Stimulated activated naive CD8-positive, alpha-beta T cell treated with anti-CD3 and anti-CD28 coated beads, Interleukin-15, amount 100 ng/mL, for 72 hours (primary cell): ENCODE results near the gene CSRP1.
A peak's percentile ranks its signal among the peaks of the same experiment; 100 is the strongest.
"Not testable (repeated sequence)": the region's sequence is repeated elsewhere in the genome, so short reads cannot be mapped to it uniquely, and the experiment has no call there.

Experiments used
- ATAC-seq: fragments of 150-1000 bp; cut with Tn5 transposase; 2 replicates; pipeline ENCODE4 v1.10.0; 2021; ENCODE audit warnings: mild to moderate bottlenecking, moderate library complexity
- DNase-seq, 2 donors: peaks; one replicate each; pipeline ENCODE4 v3.0.0; 2021 to 2022
- H3K27ac Mint-ChIP-seq, 2 donors: one replicate each; pipeline ENCODE4 v1.8.0; 2022; ENCODE audit warnings: mild to moderate bottlenecking in 2 of 2, mixed read lengths in 2 of 2, moderate library complexity in 2 of 2
- H3K27me3 Mint-ChIP-seq: one replicate; pipeline ENCODE4 v1.8.0; 2022; ENCODE audit warnings: mixed read lengths
- H3K4me1 Mint-ChIP-seq: one replicate; pipeline ENCODE4 v1.8.0; 2022; ENCODE audit warnings: mild to moderate bottlenecking, mixed read lengths
- H3K4me3 Mint-ChIP-seq, 2 donors: one replicate each; pipeline ENCODE4 v1.8.0; 2022; ENCODE audit warnings: mild to moderate bottlenecking in 2 of 2, mixed read lengths in 2 of 2, moderate library complexity in 1 of 2
- H3K9me3 Mint-ChIP-seq, 2 donors: one replicate each; pipeline ENCODE4 v1.8.0; 2022; ENCODE audit warnings: mixed read lengths in 2 of 2

CSRP1 gene

DNA sequence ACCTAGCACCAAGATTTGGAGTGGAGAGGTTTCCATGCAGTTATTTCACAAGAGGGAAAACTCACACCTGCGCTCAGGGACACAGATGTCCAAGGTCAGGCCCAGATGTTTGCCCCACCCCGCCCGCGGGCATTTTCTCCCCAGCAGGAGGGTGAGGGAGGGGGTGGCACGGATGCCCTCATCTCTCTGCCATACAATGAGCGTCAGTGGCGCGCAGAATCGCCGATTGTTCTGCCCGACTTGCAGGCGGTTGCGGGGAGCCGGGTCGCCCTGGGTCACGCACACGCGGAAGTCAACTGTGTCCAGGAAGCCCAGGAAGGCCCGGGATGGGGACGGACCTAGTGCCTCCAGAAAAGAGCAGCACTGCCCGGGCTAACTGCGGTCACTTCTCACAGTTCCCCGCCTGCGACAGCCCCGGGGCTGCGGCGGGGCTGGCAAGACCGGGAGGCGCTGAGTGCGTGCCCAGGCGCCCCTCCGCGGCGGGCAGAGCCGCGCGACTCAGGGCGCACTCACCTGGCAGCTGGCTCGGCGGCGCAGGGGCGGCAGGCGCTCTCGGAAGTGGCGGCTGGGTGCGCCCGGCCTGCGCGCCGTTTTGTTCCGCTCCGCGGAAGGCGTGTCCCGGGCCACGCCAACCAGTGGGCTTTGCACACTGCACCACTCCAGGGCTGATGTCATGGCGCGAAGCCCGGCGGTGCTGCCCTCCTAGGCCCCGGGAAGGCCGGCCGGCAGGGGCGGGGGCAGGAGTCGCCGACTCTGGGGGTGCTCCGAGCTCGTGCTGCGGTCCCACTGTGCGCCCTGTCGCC lies at the start of gene CSRP1:
Gene CSRP1, minus strand, starts transcription at position 567 of the 803 bp plus-strand sequence. CDS start 10,820 bp downstream, outside the sequence.
- no peaks in the 10 kb centered on the region for H3K9me3 Mint-ChIP-seq
- DNase-seq (peak; percentile 81 to 82), ATAC-seq (peak; percentile 97)
- peak within 1 kb of the TSS; percentile 95 to 96 for H3K27ac Mint-ChIP-seq
- no peaks in the 10 kb centered on the region for H3K27me3 Mint-ChIP-seq
- H3K4me1 Mint-ChIP-seq, result peaks cover 40% of the 10 kb centered on the region
- H3K4me3 Mint-ChIP-seq, result peak within 1 kb of the TSS; percentile 87 to 92

DNA sequence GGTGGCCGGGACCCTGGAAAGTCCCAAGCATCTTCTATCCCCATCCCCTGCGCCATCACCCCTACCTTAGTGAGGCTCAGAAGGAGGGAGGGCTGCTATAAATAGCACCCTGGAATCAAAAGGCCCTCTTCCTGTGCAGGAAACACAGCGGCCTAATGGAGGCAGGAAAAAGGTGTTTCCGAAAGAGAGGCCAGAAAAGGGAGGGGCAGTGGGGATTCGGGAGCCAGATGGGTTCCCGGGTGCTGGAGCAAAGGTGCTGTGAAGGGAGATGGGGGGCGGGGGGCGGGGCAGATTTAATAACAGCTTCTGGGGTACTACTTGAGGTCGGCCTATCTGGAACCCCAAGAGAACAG lies 48.6 kb upstream of the CSRP1 start:
- Mint-ChIP-seq H3K27ac (no peak overlapping the region), H3K27me3 (peaks cover 9% of the 10 kb centered on the region), H3K4me1 (peaks cover 7% of the 10 kb centered on the region), H3K4me3 (no peak overlapping the region), H3K9me3 (no peaks in the 10 kb centered on the region)
- ATAC-seq, result no peak
- no peak for DNase-seq

DNA sequence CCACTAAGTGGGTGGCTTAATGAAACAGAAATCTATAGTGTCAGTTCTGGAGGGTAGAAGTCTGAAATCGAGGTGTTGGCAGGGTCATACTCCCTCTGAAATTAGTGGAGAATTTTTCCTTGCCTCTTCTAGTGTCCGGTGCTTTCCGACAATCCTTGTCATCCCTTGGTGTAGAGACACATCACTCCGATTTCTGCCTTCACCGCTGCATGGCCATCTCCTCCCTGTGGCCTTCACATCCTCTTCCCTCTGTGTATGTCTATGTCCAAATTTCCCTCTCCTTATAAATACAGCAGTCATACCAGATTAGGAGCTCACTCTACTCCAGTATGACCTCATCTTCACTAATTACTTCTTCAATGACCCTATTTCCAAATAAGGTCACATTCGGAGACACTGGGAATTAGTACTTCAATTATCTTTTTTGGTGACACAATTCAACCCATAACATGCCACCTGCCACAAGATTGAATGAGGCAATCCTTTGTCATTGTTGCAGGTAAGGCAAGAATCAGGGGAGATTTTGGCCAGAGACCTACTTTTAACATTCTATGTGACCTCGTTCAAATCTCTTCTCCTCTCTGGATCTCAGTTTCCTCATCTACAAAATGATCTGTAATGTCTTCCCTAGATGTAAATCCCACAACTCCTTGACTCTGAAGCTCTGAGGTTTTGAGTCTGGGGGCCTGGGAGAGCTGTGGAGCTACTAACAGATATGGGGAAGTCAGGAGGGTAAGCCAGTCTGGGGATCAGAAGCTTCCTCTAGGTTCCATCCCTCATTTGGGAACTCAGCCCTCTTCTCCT lies 48.1 kb upstream of the CSRP1 start:
- H3K27ac Mint-ChIP-seq, result no peak overlapping the region
- peaks cover 7% of the 10 kb centered on the region for H3K4me1 Mint-ChIP-seq
- ATAC-seq, result no peak
- peaks cover 9% of the 10 kb centered on the region for H3K27me3 Mint-ChIP-seq
- H3K9me3 Mint-ChIP-seq, result no peaks in the 10 kb centered on the region
- H3K4me3 Mint-ChIP-seq, result no peak overlapping the region
- DNase-seq, result no peak

DNA sequence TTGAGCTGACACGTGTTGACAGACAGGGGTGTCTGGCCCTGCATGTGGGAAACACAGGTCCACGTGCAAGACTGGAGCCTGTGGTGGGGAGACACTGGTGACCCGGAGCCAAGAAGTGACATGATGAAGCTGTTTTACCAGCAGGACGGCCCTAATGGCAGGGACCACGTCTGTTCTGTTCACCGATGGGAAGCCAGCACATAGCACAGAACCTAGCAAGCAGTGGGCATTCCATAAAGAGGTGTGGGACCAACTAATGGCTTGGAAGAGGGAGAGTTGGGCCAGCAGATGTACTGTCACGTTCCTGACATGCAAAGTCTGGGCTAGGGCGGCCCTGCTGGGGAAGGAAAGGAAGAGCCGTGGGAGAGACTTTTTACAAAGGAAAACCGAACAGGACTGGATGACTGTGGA lies 47.3 kb upstream of the CSRP1 start:
- DNase-seq (no peak), ATAC-seq (no peak)
- peaks cover 9% of the 10 kb centered on the region for H3K27me3 Mint-ChIP-seq
- no peak overlapping the region for H3K4me3 Mint-ChIP-seq
- peaks cover 7% of the 10 kb centered on the region for H3K4me1 Mint-ChIP-seq
- H3K9me3 Mint-ChIP-seq, result no peaks in the 10 kb centered on the region
- H3K27ac Mint-ChIP-seq, result peak overlapping the region in 1 of 2 donors; percentile 8

DNA sequence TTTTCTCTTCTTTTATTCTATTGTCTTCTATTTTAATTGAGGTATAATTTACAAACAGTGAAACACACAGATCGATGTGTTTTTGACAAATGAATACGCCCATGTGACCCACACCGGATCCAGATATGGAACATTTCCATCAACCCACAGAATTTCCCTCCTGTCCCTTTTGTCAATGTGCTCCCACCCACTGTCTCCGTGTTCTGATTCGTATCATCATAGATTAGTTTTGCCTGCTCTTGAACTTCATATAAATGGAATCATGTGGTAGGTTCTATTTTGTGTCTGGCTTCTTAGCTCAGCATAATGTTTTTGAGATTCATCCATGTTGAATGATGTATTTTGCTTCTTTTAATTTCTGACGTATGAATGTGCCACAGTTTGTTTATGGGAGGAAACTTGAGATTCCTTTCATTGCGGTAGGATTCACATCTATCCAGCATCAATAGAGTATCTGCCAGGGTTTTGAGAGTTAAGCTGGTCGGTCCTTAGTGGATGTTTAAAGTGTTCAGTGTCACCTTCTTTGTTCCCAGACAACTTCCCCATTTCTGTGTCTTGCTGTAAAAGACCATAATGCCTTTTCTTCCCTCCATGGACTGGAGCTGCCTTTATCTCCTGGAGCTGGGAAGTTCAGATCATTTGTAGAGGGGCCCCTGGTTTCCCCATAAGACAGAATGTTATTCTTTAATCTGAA lies 46.7 kb upstream of the CSRP1 start:
- H3K4me1 Mint-ChIP-seq, result peaks cover 7% of the 10 kb centered on the region
- no peak overlapping the region for H3K4me3 Mint-ChIP-seq
- H3K9me3 Mint-ChIP-seq, result no peaks in the 10 kb centered on the region
- no peak for DNase-seq
- peak overlapping the region in 1 of 2 donors; percentile 8 for H3K27ac Mint-ChIP-seq
- H3K27me3 Mint-ChIP-seq, result peaks cover 9% of the 10 kb centered on the region
- ATAC-seq, result no peak

DNA sequence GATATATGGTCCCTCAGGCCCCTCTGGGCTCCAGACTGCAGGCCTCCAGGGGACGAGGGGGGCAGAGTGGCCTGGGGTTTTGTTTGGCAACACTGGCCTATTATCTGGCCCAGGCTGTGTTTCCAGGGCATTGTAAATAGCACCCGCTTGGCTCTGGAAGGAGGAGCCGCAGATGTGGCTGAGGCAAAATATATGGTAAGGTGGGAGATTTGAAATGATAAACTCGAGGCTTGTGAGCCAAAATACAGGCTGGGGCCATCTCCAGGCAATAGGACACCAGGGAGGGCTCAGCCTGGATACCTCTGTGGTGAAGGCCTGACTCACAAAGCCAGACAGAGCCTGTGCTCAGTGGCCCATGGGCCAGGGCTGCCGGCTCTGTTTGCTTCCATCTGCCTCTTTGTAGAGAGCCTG lies 46.0 kb upstream of the CSRP1 start:
- Mint-ChIP-seq H3K27ac (no peak overlapping the region), H3K4me1 (peaks cover 7% of the 10 kb centered on the region)

DNA sequence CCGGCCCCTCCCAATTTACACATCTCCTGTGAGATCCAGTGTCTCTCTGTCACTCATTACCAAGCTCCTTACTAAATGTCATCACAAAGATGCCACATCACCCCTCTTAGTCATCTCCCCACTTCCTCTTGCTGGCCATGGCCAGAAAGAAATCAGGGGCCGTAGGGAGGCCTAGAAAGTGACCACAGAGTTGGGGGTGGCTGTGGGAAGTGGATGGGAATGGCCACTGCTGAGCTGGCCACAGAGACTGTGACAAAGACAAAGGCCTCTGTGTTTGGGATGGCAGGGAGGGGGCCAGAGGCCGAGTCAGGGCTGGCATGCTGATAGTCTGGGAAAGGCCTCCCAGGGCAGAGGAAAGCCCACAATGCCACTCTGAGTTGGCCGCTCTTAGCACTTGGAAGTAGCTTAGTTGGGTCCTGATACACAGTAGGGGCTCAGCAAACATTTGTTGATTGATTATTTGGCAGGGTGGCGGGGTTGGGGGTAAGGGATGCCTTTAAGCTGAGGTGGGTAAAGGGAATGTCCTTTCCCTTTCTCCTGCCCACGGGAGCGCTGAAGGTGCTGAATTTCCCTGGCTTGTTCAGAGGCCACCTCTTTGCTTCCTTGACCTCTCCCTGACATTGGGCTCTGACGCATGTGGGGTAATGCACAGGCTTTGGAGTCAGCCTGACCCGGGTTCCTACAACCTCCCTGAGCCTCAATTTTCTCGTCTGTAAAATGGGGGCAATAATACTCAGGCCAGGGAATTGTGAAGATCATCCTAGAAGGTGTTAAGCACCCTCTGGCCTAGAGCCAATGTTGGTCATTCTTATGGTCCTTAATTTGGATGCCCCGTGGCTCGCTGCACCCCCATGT lies 45.2 kb upstream of the CSRP1 start:
- Mint-ChIP-seq H3K4me3 (no peak overlapping the region), H3K4me1 (peaks cover 7% of the 10 kb centered on the region), H3K9me3 (no peaks in the 10 kb centered on the region), H3K27ac (peak overlapping the region in 1 of 2 donors; percentile 76), H3K27me3 (peaks cover 9% of the 10 kb centered on the region)
- DNase-seq (no peak), ATAC-seq (no peak)

More for the DNA sequence above, 46.0 kb upstream of the CSRP1 start:
- H3K27me3 Mint-ChIP-seq, result peaks cover 9% of the 10 kb centered on the region
- no peak overlapping the region for H3K4me3 Mint-ChIP-seq
- DNase-seq (no peak), ATAC-seq (no peak)
- H3K9me3 Mint-ChIP-seq, result no peaks in the 10 kb centered on the region

DNA sequence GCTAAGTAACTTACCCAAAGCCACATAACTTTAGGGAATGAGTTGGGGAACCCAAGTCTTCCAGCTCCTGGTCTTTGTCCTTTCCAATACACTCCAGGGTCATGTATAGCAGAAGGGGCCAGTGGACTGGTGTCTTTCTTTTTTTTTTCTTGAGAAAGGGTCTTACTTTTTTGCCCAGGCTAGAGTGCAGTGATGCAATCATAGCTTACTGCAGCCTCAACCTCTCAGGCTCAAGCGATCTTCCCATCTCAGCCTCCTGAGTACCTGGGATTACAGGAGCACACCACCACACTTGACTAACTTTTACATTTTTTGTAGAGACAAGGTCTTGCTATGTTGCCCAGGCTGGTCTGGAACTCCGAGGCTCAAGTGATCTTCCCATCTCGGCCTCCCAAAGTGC lies 44.2 kb upstream of the CSRP1 start:
- DNase-seq (no peak), ATAC-seq (no peak)
- H3K9me3 Mint-ChIP-seq, result no peaks in the 10 kb centered on the region
- no peak overlapping the region for H3K27ac Mint-ChIP-seq
- peaks cover 9% of the 10 kb centered on the region for H3K27me3 Mint-ChIP-seq
- H3K4me1 Mint-ChIP-seq, result peaks cover 10% of the 10 kb centered on the region
- no peak overlapping the region for H3K4me3 Mint-ChIP-seq

DNA sequence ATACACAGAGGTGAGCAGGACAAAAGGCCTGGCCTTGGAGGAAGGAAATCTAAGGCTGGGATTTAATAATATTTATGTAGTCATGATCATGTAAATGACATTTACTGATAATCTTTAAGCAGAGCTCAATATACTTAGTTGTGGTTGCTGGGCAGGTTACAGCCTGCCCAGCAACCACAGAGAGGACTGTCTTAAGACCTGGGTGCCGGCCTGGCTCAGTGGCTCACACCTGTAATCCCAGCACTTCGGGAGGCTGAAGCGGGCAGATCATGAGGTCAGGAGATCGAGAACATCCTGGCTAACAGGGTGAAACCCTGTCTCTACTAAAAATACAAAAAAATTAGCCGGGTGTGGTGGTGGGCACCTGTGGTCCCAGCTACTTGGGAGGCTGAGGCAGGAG lies 42.6 kb upstream of the CSRP1 start:
- not testable (repeated sequence) for ATAC-seq, DNase-seq, H3K9me3 Mint-ChIP-seq, H3K27ac Mint-ChIP-seq, H3K4me3 Mint-ChIP-seq
- H3K4me1 Mint-ChIP-seq, result peaks cover 12% of the 10 kb centered on the region
- H3K27me3 Mint-ChIP-seq, result peaks cover 10% of the 10 kb centered on the region

DNA sequence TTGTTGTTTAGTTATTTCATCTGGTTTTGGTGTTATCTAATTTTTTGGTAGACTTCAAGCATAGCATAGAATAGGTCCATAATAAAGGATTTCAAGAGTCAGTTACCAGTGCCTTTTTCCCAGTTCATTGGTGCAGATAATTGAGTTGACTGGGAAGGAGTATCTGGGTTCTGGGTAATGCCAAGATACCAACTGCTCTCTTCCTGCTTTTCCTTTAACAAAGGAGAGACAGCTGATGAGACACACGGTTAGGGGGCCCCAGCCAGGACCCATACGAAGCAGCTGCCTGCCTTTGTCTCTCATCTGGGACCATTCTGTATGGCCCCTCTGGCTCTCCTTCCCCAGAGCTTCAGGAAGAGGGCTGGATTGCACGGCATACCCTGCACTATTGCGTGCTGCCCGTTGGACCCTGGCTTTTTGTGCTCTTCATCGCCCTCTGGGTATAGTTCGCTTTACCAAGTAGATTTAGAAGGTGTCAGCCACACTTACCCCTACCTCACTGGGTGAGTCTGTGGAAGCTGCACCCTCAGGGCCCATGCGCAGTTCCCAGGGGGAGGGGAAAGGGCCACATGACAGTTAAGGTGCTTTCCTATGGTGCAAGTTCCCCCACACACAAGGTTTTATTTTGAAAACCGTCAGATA lies 39.0 kb upstream of the CSRP1 start:
- Mint-ChIP-seq H3K9me3 (no peaks in the 10 kb centered on the region), H3K4me3 (no peak overlapping the region), H3K27ac (no peak overlapping the region), H3K4me1 (peaks cover 5% of the 10 kb centered on the region), H3K27me3 (peaks cover 36% of the 10 kb centered on the region)
- DNase-seq (no peak), ATAC-seq (no peak)

DNA sequence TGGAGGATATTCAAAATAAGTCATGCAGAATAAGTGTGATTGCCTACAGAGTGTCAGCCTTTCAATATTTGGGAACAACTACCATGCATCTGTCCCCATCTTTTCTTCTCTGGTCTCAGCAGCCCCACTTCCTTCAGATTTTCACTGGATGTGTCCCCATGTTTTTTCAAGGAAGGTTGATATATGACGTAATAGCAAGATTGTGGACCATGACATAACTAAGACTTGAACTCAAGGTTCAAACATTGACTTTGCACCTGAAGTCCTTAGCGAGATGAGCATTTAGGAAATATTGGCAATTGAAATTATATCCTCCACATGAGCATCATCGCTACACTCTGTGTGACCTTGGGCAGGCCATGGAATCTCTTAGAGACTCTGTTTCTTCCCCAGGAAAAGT lies 37.8 kb upstream of the CSRP1 start:
- DNase-seq, result no peak
- H3K9me3 Mint-ChIP-seq, result no peaks in the 10 kb centered on the region
- H3K4me3 Mint-ChIP-seq, result no peak overlapping the region
- peaks cover 49% of the 10 kb centered on the region for H3K27me3 Mint-ChIP-seq
- no peak overlapping the region for H3K27ac Mint-ChIP-seq
- H3K4me1 Mint-ChIP-seq, result peaks cover 10% of the 10 kb centered on the region
- ATAC-seq, result no peak

DNA sequence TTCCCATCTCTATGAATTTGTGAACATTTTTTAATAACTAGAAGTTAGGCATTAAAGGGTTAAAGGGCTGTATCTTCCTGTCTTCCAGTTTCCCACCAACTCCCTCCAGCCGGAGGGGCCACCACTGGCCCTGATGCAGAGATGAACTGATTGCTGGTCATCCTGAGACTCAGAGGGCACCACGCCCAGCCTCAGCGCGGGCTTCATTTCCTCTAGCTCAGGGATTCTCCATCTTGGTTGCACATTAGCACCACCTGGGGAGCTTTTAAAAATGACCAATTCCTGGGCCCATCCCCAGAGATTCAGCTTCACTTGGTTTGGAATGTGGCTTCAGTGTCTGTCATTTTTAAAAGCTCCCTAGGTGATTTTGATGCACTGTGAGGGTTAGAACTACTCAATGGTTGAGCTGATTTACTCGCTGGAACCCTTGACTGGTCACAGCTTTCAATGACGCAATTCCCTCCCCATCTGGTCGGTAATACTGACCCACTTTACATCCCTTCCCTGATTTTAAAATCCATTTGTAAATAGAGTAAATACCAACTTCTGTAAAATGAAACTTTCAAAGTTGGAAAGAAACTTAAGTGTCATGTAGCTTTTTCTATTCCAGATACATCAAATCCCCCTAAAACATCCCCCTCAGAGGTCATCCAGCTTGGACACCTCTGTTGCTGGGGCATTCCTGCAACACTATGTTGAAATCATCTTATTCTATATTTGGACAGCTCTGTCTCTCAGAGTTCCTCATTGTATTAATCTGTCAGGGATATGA lies 37.1 kb upstream of the CSRP1 start:
- no peak overlapping the region for H3K4me3 Mint-ChIP-seq
- H3K4me1 Mint-ChIP-seq, result peaks cover 15% of the 10 kb centered on the region
- H3K9me3 Mint-ChIP-seq, result no peaks in the 10 kb centered on the region
- H3K27me3 Mint-ChIP-seq, result peaks cover 55% of the 10 kb centered on the region
- no peak overlapping the region for H3K27ac Mint-ChIP-seq
- DNase-seq (no peak), ATAC-seq (no peak)

DNA sequence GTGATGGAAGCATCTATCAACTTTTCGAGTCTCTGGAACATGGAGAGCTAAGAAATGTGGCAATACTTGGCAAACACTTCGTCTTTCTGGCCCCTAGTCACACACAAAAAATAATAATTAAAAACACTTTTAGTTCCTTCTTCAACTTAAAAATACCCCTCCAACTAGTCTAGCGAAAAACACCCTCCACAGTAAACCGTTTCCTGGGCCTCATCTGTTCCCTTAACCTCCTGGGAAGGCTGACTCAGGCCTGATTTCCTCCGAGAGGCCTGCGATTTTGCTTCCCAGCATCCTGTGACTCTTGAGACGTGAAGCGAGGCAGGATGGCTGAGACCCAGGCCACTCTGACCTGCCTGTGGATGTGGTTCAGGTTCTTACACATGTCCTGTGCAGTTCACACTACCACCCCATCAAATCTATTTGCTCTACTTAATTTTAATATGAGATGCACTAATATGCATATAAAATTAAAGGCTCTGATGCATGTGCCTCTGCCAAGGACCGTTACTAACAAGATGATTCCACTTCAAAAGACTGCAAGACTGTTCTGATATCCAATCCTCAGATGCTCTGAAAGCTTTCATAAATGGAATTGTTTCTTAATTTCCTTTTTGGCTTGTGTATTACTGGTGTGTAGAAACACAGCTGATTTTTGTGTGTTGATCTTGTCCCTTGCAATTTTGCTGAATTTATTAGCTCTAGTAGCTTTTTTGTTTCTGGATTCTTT lies 35.5 kb upstream of the CSRP1 start:
- H3K27me3 Mint-ChIP-seq, result peaks cover 70% of the 10 kb centered on the region
- H3K4me1 Mint-ChIP-seq, result peaks cover 26% of the 10 kb centered on the region
- H3K27ac Mint-ChIP-seq, result no peak overlapping the region
- ATAC-seq (no peak), DNase-seq (no peak)
- H3K9me3 Mint-ChIP-seq, result no peaks in the 10 kb centered on the region
- H3K4me3 Mint-ChIP-seq, result no peak overlapping the region
